HG02623 (cell line): ENCODE data around the gene NIPAL3.
"Not testable (repeated sequence)": the region's sequence is repeated elsewhere in the genome, so short reads cannot be mapped to it uniquely, and the experiment has no call there.

Experiments
- ATAC-seq: cut with Tn5 transposase; IDR thresholded peaks from one replicate; pipeline ENCODE4 v1.9.1; 2021; ENCODE audit warnings: moderate library complexity; ENCODE audit not compliant: unreplicated experiment

The NIPAL3 gene

DNA sequence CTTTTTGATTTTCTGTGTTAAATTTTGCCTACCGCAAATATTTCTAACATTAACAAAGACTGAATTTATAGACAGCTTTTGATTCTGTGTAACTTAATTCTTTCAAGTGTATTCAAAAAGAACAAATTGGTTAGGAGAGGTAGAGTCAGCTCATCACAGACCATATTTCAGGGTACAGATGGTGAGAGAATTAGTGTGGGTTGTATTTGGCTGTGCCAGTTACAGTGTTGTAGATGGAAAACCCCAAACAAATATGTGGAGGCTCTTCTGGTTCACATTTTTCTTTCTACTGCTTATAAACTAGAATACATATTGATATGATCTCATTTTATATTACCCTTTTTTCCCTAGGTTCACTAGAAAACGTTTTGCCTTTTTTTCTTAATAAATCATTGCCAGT, 98.1 kb downstream of the NIPAL3 start:
- ATAC-seq = no peak

DNA sequence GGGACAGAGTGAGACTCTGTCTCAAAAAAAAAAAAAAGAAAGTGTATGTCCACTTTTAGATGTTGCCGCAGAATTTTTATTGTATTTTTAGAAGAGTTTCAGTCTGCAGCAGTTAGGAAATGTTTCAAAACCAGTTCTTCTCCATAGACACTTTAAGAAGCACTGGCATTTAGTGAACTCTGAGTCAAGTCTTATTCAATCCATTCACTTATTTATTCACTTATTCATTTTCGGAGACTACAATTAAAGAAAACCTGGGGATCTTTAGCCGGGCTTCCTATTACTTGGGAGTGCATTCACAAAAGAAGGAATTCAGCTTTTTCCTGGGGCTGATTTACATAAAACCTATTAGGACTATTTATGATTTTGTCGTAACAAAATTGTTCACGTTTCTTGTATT, 99.3 kb downstream of the NIPAL3 start:
- no peak for ATAC-seq

DNA sequence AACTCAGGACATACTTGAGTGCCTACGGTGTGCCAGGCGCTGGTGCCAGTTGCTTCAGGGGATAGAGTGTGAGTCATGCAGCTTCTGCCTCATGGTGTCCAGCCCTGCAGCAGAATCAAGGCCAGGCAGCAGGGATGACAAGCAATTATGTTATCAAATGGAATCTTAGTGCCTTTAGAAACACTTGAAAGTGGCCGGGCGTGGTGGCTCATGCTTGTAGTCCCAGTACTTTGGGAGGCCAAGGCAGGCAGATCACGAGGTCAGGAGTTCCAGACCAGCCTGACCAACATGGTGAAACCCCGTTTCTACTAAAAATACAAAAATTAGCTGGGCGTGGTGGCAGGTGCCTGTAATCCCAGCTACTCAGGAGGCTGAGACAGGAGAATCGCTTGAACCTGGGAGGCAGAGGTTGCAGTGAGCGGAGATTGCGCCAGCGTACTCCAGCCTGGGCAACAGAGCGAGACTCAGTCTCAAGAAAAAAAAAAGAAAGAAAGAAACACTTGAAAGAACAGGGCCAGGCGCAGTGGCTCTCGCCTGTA, 100.1 kb downstream of the NIPAL3 start:
- not testable (repeated sequence) for ATAC-seq

- ATAC-seq = no peak
Observed at GRCh38 chr1:24516506-24516905, 100.9 kb downstream of the NIPAL3 start.

GRCh38 chr1:24517898-24518297, 102.3 kb downstream of the NIPAL3 start:
- ATAC-seq = no peak

DNA sequence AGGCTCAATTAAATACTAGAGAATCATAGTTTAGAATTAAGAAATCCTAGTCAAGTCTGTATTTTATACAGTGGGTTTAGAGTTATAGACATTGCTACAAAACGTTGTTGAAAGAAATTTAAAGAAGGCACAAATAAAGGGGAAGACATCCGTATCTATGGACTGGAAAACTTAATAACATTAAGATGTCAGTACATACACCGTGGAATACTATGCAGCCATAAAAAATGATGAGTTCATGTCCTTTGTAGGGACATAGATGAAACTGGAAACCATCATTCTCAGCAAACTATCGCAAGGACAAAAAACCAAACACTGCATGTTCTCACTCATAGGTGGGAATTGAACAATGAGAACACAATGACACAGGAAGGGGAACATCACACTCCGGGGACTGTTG, 104.7 kb downstream of the NIPAL3 start:
- ATAC-seq = not testable (repeated sequence)
